ENCODE measurements around the gene DOCK4.

DOCK4 gene

GRCh38 chr7:111954474-111955381, 251.5 kb downstream of the DOCK4 start:
- no peak for TF ChIP-seq CTCF (IDR thresholded peaks at IDR 0.05; ENCODE audit: control extremely low read depth, extremely low read depth, low read depth, missing control alignments)
- POLR2A ChIA-PET: no interaction called here
- DNase-seq (ENCODE audit: extremely low spot score): no peak
- CTCF ChIA-PET: no interaction called here

- no peak for DNase-seq (ENCODE audit: extremely low spot score)
- POLR2A ChIA-PET: no interaction called here
- CTCF ChIA-PET: interaction anchor here (1.2 kb wide), 1 partner anchor 31 kb away, joined by 3 read pairs; no protein-coding TSS in a partner anchor
- no peak for TF ChIP-seq CTCF (IDR thresholded peaks at IDR 0.05; ENCODE audit: control extremely low read depth, extremely low read depth, low read depth, missing control alignments)
Observed at GRCh38 chr7:111954056-111954455, 252.1 kb downstream of the DOCK4 start.

- CTCF ChIA-PET: interaction anchor here (1.2 kb wide), 1 partner anchor 31 kb away, joined by 3 read pairs; no protein-coding TSS in a partner anchor
- TF ChIP-seq CTCF (IDR thresholded peaks at IDR 0.05; ENCODE audit: control extremely low read depth, extremely low read depth, low read depth, missing control alignments): no peak
- DNase-seq (ENCODE audit: extremely low spot score): no peak
- POLR2A ChIA-PET: no interaction called here
Observed at GRCh38 chr7:111953611-111954010, 252.6 kb downstream of the DOCK4 start.

GRCh38 chr7:111952783-111953182, 253.4 kb downstream of the DOCK4 start:
- ChIA-PET POLR2A (no interaction called here), CTCF (interaction anchor here (1.2 kb wide), 1 partner anchor 32 kb away, joined by 3 read pairs; no protein-coding TSS in a partner anchor)
- no peak for TF ChIP-seq CTCF (IDR thresholded peaks at IDR 0.05; ENCODE audit: control extremely low read depth, extremely low read depth, low read depth, missing control alignments)
- no peak for DNase-seq (ENCODE audit: extremely low spot score)

GRCh38 chr7:111951052-111951451, 255.1 kb downstream of the DOCK4 start:
- POLR2A ChIA-PET: no interaction called here
- CTCF ChIA-PET: no interaction called here
- DNase-seq (ENCODE audit: extremely low spot score): no peak
- no peak for TF ChIP-seq CTCF (IDR thresholded peaks at IDR 0.05; ENCODE audit: control extremely low read depth, extremely low read depth, low read depth, missing control alignments)

GRCh38 chr7:111942450-111943081, 263.6 kb downstream of the DOCK4 start:
- ChIA-PET POLR2A (no interaction called here), CTCF (no interaction called here)
- no peak for DNase-seq (ENCODE audit: extremely low spot score)
- no peak for TF ChIP-seq CTCF (IDR thresholded peaks at IDR 0.05; ENCODE audit: control extremely low read depth, extremely low read depth, low read depth, missing control alignments)

Data from GM10248 (cell line).